SU-DHL-6 (cell line): ENCODE measurements around the gene CASK.

Experiments used
- EZH2phosphoT487 ChIP-seq: fragments of 200-600 bp; sonication (generic), shearing (Covaris generic); conservative IDR thresholded peaks from 2 replicates; pipeline ENCODE4 v1.6.1; 2018; ENCODE audit warnings: mild to moderate bottlenecking, antibody characterized with exemption, low read length, moderate library complexity, mixed read lengths
- TF ChIP-seq, protein P1 (sequence below): fragments of 200-600 bp; sonication (generic); IDR thresholded peaks from one replicate; pipeline ENCODE4 v1.5.1; 2017; ENCODE audit warnings: antibody characterized with exemption, mild to moderate bottlenecking, low read length, moderate library complexity; ENCODE audit not compliant: insufficient read depth, poor library complexity, severe bottlenecking

DNA sequence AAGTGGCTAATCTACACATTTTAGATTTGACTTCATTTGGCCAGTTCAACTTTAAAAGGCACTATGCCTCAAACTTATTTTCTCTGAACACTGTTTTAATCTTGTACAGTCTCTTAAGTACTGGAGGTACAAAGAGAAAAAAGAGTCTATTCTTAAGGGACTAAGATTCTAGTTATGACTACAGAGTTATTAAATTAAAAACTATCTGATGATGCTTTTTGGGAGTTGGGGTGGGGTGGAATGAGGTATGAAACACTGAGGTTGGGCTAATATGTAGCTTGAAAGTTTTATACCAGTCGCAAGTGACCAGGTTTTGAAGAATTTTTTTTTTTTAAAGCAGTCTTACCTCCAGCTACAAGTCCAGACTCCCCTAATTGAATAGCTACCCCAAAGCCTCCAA lies 252.3 kb downstream of the CASK start:
- TF ChIP-seq, protein P1, sequence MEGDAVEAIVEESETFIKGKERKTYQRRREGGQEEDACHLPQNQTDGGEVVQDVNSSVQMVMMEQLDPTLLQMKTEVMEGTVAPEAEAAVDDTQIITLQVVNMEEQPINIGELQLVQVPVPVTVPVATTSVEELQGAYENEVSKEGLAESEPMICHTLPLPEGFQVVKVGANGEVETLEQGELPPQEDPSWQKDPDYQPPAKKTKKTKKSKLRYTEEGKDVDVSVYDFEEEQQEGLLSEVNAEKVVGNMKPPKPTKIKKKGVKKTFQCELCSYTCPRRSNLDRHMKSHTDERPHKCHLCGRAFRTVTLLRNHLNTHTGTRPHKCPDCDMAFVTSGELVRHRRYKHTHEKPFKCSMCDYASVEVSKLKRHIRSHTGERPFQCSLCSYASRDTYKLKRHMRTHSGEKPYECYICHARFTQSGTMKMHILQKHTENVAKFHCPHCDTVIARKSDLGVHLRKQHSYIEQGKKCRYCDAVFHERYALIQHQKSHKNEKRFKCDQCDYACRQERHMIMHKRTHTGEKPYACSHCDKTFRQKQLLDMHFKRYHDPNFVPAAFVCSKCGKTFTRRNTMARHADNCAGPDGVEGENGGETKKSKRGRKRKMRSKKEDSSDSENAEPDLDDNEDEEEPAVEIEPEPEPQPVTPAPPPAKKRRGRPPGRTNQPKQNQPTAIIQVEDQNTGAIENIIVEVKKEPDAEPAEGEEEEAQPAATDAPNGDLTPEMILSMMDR, result no peak
- TF ChIP-seq EZH2phosphoT487, result no peak
